Endodermal cell (in vitro differentiated cells): ENCODE data around the gene PARD3B. TPM values are rescaled to one million over a fixed set of nuclear protein-coding genes. Genes with fewer than 3 reads are reported as not detected.
A peak's percentile ranks its signal among the peaks of the same experiment; 100 is the strongest.

Experiments
- DNase-seq: peaks from one replicate; pipeline ENCODE4 v3.0.0-alpha.2; 2017
- H3K27ac ChIP-seq: 2 replicates; pipeline ENCODE4 v1.5.1; 2013; ENCODE audit warnings: mild to moderate bottlenecking, low read depth, low read length, moderate library complexity
- H3K27me3 ChIP-seq: 2 replicates; pipeline ENCODE4 v1.6.1; 2013; ENCODE audit warnings: mild to moderate bottlenecking, low read length, moderate library complexity; ENCODE audit not compliant: insufficient read depth, control insufficient read depth, poor library complexity, severe bottlenecking
- H3K36me3 ChIP-seq: 2 replicates; pipeline ENCODE4 v1.7.0; 2013; ENCODE audit warnings: mild to moderate bottlenecking, low read length, moderate library complexity; ENCODE audit not compliant: control insufficient read depth, insufficient read depth
- H3K4me1 ChIP-seq: one replicate; pipeline ENCODE4 v1.7.0; 2013; ENCODE audit warnings: low read length; ENCODE audit not compliant: control insufficient read depth, insufficient read depth
- H3K4me3 ChIP-seq: 2 replicates; pipeline ENCODE4 v1.5.1; 2013; ENCODE audit warnings: mild to moderate bottlenecking, low read length, moderate library complexity
- H3K9ac ChIP-seq: 2 replicates; pipeline ENCODE4 v1.6.1; 2013; ENCODE audit warnings: mild to moderate bottlenecking, low read length, moderate library complexity; ENCODE audit not compliant: poor library complexity, severe bottlenecking; ENCODE audit errors: extremely low read depth
- H3K9me3 ChIP-seq: 2 replicates; pipeline ENCODE4 v1.6.1; 2013; ENCODE audit warnings: mild to moderate bottlenecking, low read length, moderate library complexity; ENCODE audit not compliant: control insufficient read depth
- H3K27ac Mint-ChIP-seq: 2 replicates; pipeline ENCODE4 v1.8.0; 2020; ENCODE audit warnings: mixed read lengths
- H3K27me3 Mint-ChIP-seq: 2 replicates; pipeline ENCODE4 v1.8.0; 2021; ENCODE audit warnings: mild to moderate bottlenecking, mixed read lengths; ENCODE audit not compliant: insufficient read depth
- H3K36me3 Mint-ChIP-seq: 2 replicates; pipeline ENCODE4 v1.8.0; 2020; ENCODE audit warnings: low read depth, mixed read lengths
- H3K4me1 Mint-ChIP-seq: 2 replicates; pipeline ENCODE4 v1.8.0; 2020; ENCODE audit warnings: mixed read lengths
- H3K4me3 Mint-ChIP-seq: 2 replicates; pipeline ENCODE4 v1.8.0; 2020; ENCODE audit warnings: mild to moderate bottlenecking, moderate library complexity, mixed read lengths
- H3K9me3 Mint-ChIP-seq: 2 replicates; pipeline ENCODE4 v1.8.0; 2020; ENCODE audit warnings: mild to moderate bottlenecking, mixed read lengths
- whole genome bisulfite sequencing, 2 experiments: methylation state at CpG; one replicate each; pipeline versions ENCODE4 v1.1.5 to v1.1.7; 2013; ENCODE audit warnings: missing lambda C conversion rate in 2 of 2, mixed read lengths in 1 of 2; ENCODE audit not compliant: insufficient coverage in 1 of 2, insufficient read length in 1 of 2; 5-methylcytosine and 5-hydroxymethylcytosine counted together
- total RNA-seq, 2 donors: library from RNA; stranded (reverse); fragmentation: NEBNext Ultra II Directional in 1 of 2; extraction: Animal tissue kit (Norgen Biotek cat#: 25700) in 1 of 2; gene quantifications; 2 replicates in 1 of 2; 3 replicates in 1 of 2; pipeline ENCODE4 v1.2.1, GENCODE V29; 2021
- TF ChIP-seq, protein P1 (sequence below): fragments of 200-600 bp; sonication (generic); conservative IDR thresholded peaks from 2 replicates; pipeline ENCODE4 v1.5.0; 2021; ENCODE audit warnings: antibody characterized with exemption, mild to moderate bottlenecking

PARD3B gene
- total RNA-seq, 2 donors from 2014 or later = 2.5 to 5.6 TPM

DNA sequence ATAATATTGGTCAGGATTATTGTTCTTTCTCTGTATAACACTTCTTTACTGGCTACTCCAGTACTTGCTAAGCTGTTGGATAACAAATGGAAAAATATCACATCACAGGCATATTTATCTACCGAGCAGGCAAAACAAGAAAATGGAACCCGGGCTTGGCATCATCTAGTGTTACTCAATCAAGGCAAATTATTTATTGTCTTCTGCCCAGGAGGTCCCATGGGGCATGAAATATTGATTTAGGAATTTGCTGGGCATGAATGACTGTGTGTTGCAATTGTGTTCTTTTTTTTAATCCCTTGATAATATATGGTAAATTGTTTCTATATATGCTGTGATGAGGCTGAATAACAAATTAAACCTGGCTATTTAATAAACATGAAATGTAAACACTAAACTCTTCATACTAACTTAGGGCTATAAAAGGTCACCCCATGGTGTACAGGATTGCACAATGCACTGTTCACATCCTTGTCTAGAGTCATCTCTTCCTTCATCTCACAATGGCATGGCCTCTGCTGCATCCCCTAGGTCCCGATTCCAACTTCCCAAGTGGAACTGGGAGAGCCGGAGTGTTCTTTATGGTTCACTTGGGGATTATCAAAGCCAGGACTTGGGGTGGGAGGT, 2.2 kb upstream of the PARD3B start:
- Mint-ChIP-seq H3K9me3 (no peaks in the 10 kb centered on the region), H3K27me3 (peaks cover 52% of the 10 kb centered on the region), H3K36me3 (no peaks in the 10 kb centered on the region), H3K4me1 (peaks cover 7% of the 10 kb centered on the region), H3K27ac (no peak overlapping the region), H3K4me3 (no peak overlapping the region)
- DNase-seq = no peak
- Histone ChIP-seq H3K4me3 (no peak overlapping the region), H3K9ac (no peak overlapping the region), H3K27ac (no peak overlapping the region), H3K4me1 (peaks cover 7% of the 10 kb centered on the region), H3K27me3 (peaks cover 69% of the 10 kb centered on the region), H3K36me3 (no peaks in the 10 kb centered on the region), H3K9me3 (no peaks in the 10 kb centered on the region)
- 92% methylated on average over 4 of the region's 4 CpGs; no CpG with 5 or more reads in 1 of the 2 experiments for WGBS, 2 experiments
- TF ChIP-seq, protein P1, sequence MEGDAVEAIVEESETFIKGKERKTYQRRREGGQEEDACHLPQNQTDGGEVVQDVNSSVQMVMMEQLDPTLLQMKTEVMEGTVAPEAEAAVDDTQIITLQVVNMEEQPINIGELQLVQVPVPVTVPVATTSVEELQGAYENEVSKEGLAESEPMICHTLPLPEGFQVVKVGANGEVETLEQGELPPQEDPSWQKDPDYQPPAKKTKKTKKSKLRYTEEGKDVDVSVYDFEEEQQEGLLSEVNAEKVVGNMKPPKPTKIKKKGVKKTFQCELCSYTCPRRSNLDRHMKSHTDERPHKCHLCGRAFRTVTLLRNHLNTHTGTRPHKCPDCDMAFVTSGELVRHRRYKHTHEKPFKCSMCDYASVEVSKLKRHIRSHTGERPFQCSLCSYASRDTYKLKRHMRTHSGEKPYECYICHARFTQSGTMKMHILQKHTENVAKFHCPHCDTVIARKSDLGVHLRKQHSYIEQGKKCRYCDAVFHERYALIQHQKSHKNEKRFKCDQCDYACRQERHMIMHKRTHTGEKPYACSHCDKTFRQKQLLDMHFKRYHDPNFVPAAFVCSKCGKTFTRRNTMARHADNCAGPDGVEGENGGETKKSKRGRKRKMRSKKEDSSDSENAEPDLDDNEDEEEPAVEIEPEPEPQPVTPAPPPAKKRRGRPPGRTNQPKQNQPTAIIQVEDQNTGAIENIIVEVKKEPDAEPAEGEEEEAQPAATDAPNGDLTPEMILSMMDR = no peak

DNA sequence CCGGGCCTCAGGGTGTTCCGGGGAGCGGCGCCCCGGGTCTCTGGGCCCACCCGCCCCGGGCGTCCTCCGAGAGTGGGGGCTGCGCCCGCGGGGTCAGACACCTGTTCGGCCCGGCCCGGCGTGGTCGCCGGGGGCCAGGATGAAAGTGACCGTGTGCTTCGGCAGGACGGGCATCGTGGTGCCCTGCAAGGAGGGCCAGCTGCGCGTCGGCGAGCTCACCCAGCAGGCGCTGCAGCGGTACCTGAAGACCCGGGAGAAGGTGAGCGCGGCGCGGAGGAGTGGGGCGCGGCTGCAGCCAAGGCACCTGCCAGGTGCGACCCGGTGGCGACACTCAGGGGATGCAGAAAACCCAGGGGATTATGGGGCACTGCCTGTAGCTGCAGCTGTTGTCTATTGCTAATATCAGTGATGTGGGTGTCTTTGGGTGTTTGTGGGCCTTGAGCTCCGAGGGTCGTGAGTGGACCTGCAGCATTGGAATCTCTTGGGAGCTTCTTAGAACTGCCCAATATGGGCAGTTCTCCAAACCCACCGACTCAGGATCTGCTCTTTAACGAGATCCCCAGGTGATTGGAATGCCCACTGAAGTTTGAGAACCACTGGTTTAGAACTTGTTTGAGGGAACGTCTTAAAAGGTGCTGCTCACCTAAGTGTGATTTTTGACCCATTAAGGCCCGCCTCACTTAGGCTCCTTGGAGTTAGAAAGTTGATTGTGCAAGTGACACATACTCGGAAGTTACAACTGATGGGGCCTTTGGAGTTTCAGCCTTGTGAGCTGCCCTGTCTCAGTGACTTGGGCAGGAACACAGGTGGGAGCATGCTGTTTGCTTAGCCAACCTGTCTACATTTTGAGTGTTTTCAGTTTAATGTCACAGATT, 823 bp downstream of the PARD3B start:
- H3K4me1 ChIP-seq = peaks cover 5% of the 10 kb centered on the region
- peak overlapping the region; percentile 65 for H3K4me3 Mint-ChIP-seq
- peaks cover 30% of the 10 kb centered on the region for H3K4me1 Mint-ChIP-seq
- H3K36me3 Mint-ChIP-seq = no peaks in the 10 kb centered on the region
- H3K27me3 ChIP-seq = peaks cover 77% of the 10 kb centered on the region
- TF ChIP-seq, protein P1 = no peak
- H3K27ac ChIP-seq = no peak overlapping the region
- no peaks in the 10 kb centered on the region for H3K36me3 ChIP-seq
- H3K27me3 Mint-ChIP-seq = peaks cover 71% of the 10 kb centered on the region
- DNase-seq = peak; percentile 77
- H3K4me3 ChIP-seq = peak overlapping the region; percentile 77
- no peak overlapping the region for H3K27ac Mint-ChIP-seq
- H3K9me3 ChIP-seq = no peaks in the 10 kb centered on the region
- no peaks in the 10 kb centered on the region for H3K9me3 Mint-ChIP-seq
- H3K9ac ChIP-seq = no peak overlapping the region
- 9 to 15% methylated on average over 22 to 45 of the region's 45 CpGs for WGBS, 2 experiments

DNA sequence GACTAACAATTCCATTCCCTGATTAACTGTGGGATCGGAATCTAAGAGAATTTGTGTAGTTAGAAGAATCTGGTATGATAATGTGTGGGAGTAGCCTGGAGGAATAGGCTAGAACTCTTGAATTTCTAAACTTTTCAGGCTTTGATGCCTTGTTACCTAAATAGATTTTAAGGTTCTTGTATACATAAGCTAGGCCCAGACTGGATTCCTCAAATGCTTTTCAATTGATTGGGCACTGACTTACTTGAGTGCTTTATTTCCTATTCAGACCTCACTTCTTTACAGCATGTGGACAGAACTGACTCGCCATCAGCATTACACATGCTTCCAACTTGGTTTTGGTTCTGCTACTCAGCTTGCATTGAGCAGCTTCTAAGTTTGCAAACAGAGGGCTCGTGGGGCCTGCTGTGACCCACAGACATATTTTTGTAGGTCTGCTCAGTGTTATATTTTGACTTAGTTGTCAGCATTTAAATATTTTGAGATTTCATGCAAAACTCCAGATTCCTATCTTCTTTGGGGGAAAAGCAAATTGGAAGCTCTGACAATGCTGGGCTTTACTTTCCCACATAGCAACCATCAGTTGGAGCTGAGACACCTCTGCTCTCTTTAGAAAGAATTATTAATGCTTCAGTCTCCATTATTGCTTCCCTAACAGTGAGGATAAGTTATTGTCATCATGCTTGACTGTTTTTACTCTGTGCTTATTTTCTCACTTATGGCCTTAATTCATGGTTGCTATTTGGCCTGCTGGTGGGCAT, 5.7 kb downstream of the PARD3B start:
- peaks cover 76% of the 10 kb centered on the region for H3K27me3 Mint-ChIP-seq
- H3K4me1 ChIP-seq = peaks cover 5% of the 10 kb centered on the region
- peaks cover 64% of the 10 kb centered on the region for H3K27me3 ChIP-seq
- H3K27ac Mint-ChIP-seq = no peak overlapping the region
- H3K27ac ChIP-seq = no peak overlapping the region
- no peak overlapping the region for H3K4me3 ChIP-seq
- H3K9ac ChIP-seq = no peak overlapping the region
- WGBS, 2 experiments = 86 to 87% methylated on average over 3 of the region's 3 CpGs
- no peaks in the 10 kb centered on the region for H3K9me3 ChIP-seq
- peaks cover 32% of the 10 kb centered on the region for H3K4me1 Mint-ChIP-seq
- H3K4me3 Mint-ChIP-seq = no peak overlapping the region
- H3K36me3 Mint-ChIP-seq = no peaks in the 10 kb centered on the region
- TF ChIP-seq, protein P1 = no peak
- no peaks in the 10 kb centered on the region for H3K36me3 ChIP-seq
- H3K9me3 Mint-ChIP-seq = no peaks in the 10 kb centered on the region
- no peak for DNase-seq
